HepG2 (cell line): ENCODE data around the gene GPBP1. TPM values are rescaled to one million over a fixed set of nuclear protein-coding genes. Genes with fewer than 3 reads are reported as not detected.

Experiments used
- EP300 ChIP-seq, 3 experiments: sonication (generic) in 1 of 3; formaldehyde crosslinking in 1 of 3; IDR thresholded peaks; 2 replicates each; pipeline versions ENCODE4 v1.5.1 to v1.6.1; 2011 to 2020; ENCODE audit warnings: low read depth in 2 of 3, low read length in 2 of 3, borderline replicate concordance in 1 of 3, improper control_type of control experiment in 1 of 3, mild to moderate bottlenecking in 1 of 3, missing genetic modification reagents in 1 of 3, moderate library complexity in 1 of 3
- FOXK1 ChIP-seq: sonication (generic); formaldehyde crosslinking; IDR thresholded peaks from 2 replicates; pipeline ENCODE4 v1.4.0; 2020; ENCODE audit warnings: low read depth, missing genetic modification reagents, borderline replicate concordance
- HDAC2 ChIP-seq: sonication (generic); formaldehyde crosslinking; IDR thresholded peaks from 2 replicates; pipeline ENCODE4 v1.4.0; 2020; ENCODE audit warnings: missing genetic modification reagents
- MAFG ChIP-seq: sonication (generic); formaldehyde crosslinking; IDR thresholded peaks from 2 replicates; pipeline ENCODE4 v1.5.1; 2020; ENCODE audit warnings: mild to moderate bottlenecking, missing genetic modification reagents
- PBX3 ChIP-seq: sonication (generic); formaldehyde crosslinking; IDR thresholded peaks from 2 replicates; pipeline ENCODE4 v1.8.1; 2023; ENCODE audit warnings: missing genetic modification reagents, inconsistent platforms, borderline replicate concordance
- PRDM15 ChIP-seq: sonication (generic); formaldehyde crosslinking; IDR thresholded peaks from 2 replicates; pipeline ENCODE4 v1.4.0; 2020; ENCODE audit warnings: missing genetic modification reagents
- RCOR2 ChIP-seq: IDR thresholded peaks from 2 replicates; pipeline ENCODE4 v1.6.1; 2016; ENCODE audit warnings: missing biosample characterization, missing genetic modification reagents
- RNF2 ChIP-seq: fragments of 450-650 bp; conservative IDR thresholded peaks from 2 replicates; pipeline ENCODE4 v1.6.1; 2016; ENCODE audit warnings: low read depth
- ZBTB21 ChIP-seq: sonication (generic); formaldehyde crosslinking; IDR thresholded peaks from 2 replicates; pipeline ENCODE4 v1.4.0; 2020; ENCODE audit warnings: missing genetic modification reagents
- ZBTB7B ChIP-seq: sonication (generic); formaldehyde crosslinking; IDR thresholded peaks from 2 replicates; pipeline ENCODE4 v1.4.0; 2020; ENCODE audit warnings: missing genetic modification reagents
- ZFP36 ChIP-seq: fragments of 150-350 bp; IDR thresholded peaks from 2 replicates; pipeline ENCODE4 v1.6.1; 2018; ENCODE audit warnings: borderline replicate concordance, low read length, low read depth; ENCODE audit not compliant: partially characterized antibody
- ZFP36L1 ChIP-seq: sonication (generic); formaldehyde crosslinking; IDR thresholded peaks from 2 replicates; pipeline ENCODE4 v1.8.0; 2022; ENCODE audit warnings: mild to moderate bottlenecking, missing genetic modification reagents, moderate library complexity
- ZNF510 ChIP-seq: sonication (generic); formaldehyde crosslinking; IDR thresholded peaks from 2 replicates; pipeline ENCODE4 v1.4.0; 2020; ENCODE audit warnings: low read depth, mild to moderate bottlenecking, missing genetic modification reagents
- ZNF703 ChIP-seq: sonication (generic); formaldehyde crosslinking; IDR thresholded peaks from 2 replicates; pipeline ENCODE4 v1.5.1; 2020; ENCODE audit warnings: missing genetic modification reagents, mild to moderate bottlenecking, moderate library complexity, borderline replicate concordance
- polyA plus RNA-seq, 8 experiments: library from polyadenylated mRNA; depleted of rRNA in 3 of 8; stranded (reverse) in 7 of 8; unstranded in 1 of 8; fragments of >200 nt; fragmentation: Illumina TruSeq in 4 of 8; extraction: Trizol in 4 of 8; gene quantifications; 2 replicates each; pipeline versions ENCODE4 v1.2.1 to v1.2.3, GENCODE V29; 2011 to 2016; ENCODE audit warnings: low read depth in 4 of 8, missing spikeins in 1 of 8, mixed read lengths in 1 of 8; ENCODE audit not compliant: insufficient read depth in 1 of 8
- total RNA-seq, 5 experiments: library from RNA; depleted of rRNA; stranded (reverse); fragments of >200 nt; fragmentation: Illumina TruSeq; extraction: Trizol; gene quantifications; 2 replicates each; pipeline ENCODE4 v1.2.3, GENCODE V29; 2016; ENCODE audit warnings: low read depth in 1 of 5
- TF ChIP-seq, protein P1 (sequence below): sonication (generic); formaldehyde crosslinking; IDR thresholded peaks from 2 replicates; pipeline ENCODE4 v1.4.0; 2020; ENCODE audit warnings: mild to moderate bottlenecking, missing genetic modification reagents, borderline replicate concordance
- TF ChIP-seq, protein P2 (sequence below): IDR thresholded peaks from 2 replicates; pipeline ENCODE4 v1.6.1; 2016; ENCODE audit warnings: mild to moderate bottlenecking
- TF ChIP-seq, protein P3 (sequence below): sonication (generic); formaldehyde crosslinking; IDR thresholded peaks from 2 replicates; pipeline ENCODE4 v1.4.0; 2020; ENCODE audit warnings: missing genetic modification reagents

The GPBP1 gene
- total and polyA plus RNA-seq, 2 of the 13 experiments (the other 11 are each of a cell fraction or from before 2014, with no cell fraction given) = 27.1 to 72.2 TPM

GRCh38 chr5:57174128-57174889, 450 bp downstream of the GPBP1 start (continued):
- TF ChIP-seq ZFP36L1 (CRISPR knock-in tag) = no peak
- TF ChIP-seq, protein P1, sequence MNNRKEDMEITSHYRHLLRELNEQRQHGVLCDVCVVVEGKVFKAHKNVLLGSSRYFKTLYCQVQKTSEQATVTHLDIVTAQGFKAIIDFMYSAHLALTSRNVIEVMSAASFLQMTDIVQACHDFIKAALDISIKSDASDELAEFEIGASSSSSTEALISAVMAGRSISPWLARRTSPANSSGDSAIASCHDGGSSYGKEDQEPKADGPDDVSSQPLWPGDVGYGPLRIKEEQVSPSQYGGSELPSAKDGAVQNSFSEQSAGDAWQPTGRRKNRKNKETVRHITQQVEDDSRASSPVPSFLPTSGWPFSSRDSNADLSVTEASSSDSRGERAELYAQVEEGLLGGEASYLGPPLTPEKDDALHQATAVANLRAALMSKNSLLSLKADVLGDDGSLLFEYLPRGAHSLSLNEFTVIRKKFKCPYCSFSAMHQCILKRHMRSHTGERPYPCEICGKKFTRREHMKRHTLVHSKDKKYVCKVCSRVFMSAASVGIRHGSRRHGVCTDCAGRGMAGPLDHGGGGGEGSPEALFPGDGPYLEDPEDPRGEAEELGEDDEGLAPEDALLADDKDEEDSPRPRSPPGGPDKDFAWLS (CRISPR knock-in tag) = no peak
- no peak for TF ChIP-seq RCOR2
- TF ChIP-seq ZNF703 (CRISPR knock-in tag) = no peak
- TF ChIP-seq ZFP36 = no peak
- TF ChIP-seq EP300 (IDR thresholded peaks at IDR 0.05; ENCODE audit: low read depth in 2 of 2, low read length in 2 of 2) = no peak
- no peak for TF ChIP-seq EP300 (CRISPR knock-in tag; IDR thresholded peaks at IDR 0.05; ENCODE audit: borderline replicate concordance)
- TF ChIP-seq ZBTB7B (CRISPR knock-in tag) = no peak
- TF ChIP-seq MAFG (CRISPR knock-in tag) = no peak
- no peak for TF ChIP-seq ZNF510
- TF ChIP-seq FOXK1 (CRISPR knock-in tag) = no peak
- no peak for TF ChIP-seq PBX3 (CRISPR knock-in tag)
- TF ChIP-seq PRDM15 (CRISPR knock-in tag) = no peak
- TF ChIP-seq HDAC2 (CRISPR knock-in tag) = peak; percentile 2; the same call in 1 of the 2 replicates
- TF ChIP-seq, protein P2, sequence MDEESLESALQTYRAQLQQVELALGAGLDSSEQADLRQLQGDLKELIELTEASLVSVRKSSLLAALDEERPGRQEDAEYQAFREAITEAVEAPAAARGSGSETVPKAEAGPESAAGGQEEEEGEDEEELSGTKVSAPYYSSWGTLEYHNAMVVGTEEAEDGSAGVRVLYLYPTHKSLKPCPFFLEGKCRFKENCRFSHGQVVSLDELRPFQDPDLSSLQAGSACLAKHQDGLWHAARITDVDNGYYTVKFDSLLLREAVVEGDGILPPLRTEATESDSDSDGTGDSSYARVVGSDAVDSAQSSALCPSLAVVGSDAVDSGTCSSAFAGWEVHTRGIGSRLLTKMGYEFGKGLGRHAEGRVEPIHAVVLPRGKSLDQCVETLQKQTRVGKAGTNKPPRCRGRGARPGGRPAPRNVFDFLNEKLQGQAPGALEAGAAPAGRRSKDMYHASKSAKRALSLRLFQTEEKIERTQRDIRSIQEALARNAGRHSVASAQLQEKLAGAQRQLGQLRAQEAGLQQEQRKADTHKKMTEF = no peak
- no peak for TF ChIP-seq ZBTB21 (CRISPR knock-in tag)
- TF ChIP-seq, protein P3, sequence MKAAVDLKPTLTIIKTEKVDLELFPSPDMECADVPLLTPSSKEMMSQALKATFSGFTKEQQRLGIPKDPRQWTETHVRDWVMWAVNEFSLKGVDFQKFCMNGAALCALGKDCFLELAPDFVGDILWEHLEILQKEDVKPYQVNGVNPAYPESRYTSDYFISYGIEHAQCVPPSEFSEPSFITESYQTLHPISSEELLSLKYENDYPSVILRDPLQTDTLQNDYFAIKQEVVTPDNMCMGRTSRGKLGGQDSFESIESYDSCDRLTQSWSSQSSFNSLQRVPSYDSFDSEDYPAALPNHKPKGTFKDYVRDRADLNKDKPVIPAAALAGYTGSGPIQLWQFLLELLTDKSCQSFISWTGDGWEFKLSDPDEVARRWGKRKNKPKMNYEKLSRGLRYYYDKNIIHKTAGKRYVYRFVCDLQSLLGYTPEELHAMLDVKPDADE (CRISPR knock-in tag) = no peak
- no peak for TF ChIP-seq RNF2
